Ishikawa (cell line): ENCODE data around the gene AHI1.

Experiments
- CEBPB ChIP-seq: IDR thresholded peaks from 2 replicates; pipeline ENCODE4 v1.6.1; 2012
- CREB1 ChIP-seq: IDR thresholded peaks from 2 replicates; pipeline ENCODE4 v1.6.1; 2012; ENCODE audit warnings: low read depth
- EGR1 ChIP-seq: IDR thresholded peaks from 2 replicates; pipeline ENCODE4 v1.6.1; 2012
- EP300 ChIP-seq: IDR thresholded peaks from 2 replicates; pipeline ENCODE4 v1.6.1; 2012; ENCODE audit warnings: borderline replicate concordance
- FOXM1 ChIP-seq: IDR thresholded peaks from 2 replicates; pipeline ENCODE4 v1.6.1; 2012; ENCODE audit warnings: low read depth, borderline replicate concordance
- NFIC ChIP-seq: IDR thresholded peaks from 2 replicates; pipeline ENCODE4 v1.6.1; 2012
- RAD21 ChIP-seq: IDR thresholded peaks from 2 replicates; pipeline ENCODE4 v1.6.1; 2012; ENCODE audit warnings: low read depth
- TAF1 ChIP-seq: IDR thresholded peaks from 2 replicates; pipeline ENCODE4 v1.6.1; 2012; ENCODE audit warnings: low read depth, mild to moderate bottlenecking
- TEAD4 ChIP-seq: IDR thresholded peaks from 2 replicates; pipeline ENCODE4 v1.6.1; 2012
- YY1 ChIP-seq: IDR thresholded peaks from 2 replicates; pipeline ENCODE4 v1.6.1; 2012; ENCODE audit warnings: low read depth
- ZBTB7A ChIP-seq: IDR thresholded peaks from 2 replicates; pipeline ENCODE4 v1.6.1; 2012; ENCODE audit warnings: low read depth
- TF ChIP-seq, protein P1 (sequence below): IDR thresholded peaks from 2 replicates; pipeline ENCODE4 v1.6.1; 2012
- TF ChIP-seq, protein P2 (sequence below): IDR thresholded peaks from 2 replicates; pipeline ENCODE4 v1.6.1; 2012; ENCODE audit warnings: low read depth, mild to moderate bottlenecking

DNA sequence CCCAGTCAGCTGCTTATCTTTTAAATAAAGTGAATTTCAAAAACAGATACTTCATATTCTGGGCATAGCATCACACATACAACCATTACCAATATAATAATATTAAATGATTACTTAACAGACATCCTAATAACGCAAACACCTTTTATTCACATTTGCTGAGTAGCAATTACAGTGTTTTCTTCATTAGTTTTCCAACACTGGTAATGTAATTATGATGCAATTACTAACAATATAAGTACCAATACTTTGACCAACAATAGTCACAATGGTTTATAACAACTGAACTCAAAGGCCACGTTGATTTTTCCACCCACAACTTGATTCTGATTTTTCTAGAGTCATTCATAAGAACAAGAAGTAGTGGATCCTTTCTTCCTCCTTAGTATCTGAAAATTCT lies 212.4 kb downstream of the AHI1 start:
- TF ChIP-seq FOXM1 = no peak
- TF ChIP-seq RAD21 = no peak
- TF ChIP-seq CEBPB = no peak
- no peak for TF ChIP-seq EGR1
- TF ChIP-seq ZBTB7A = no peak
- TF ChIP-seq TAF1 = no peak
- TF ChIP-seq, protein P1, sequence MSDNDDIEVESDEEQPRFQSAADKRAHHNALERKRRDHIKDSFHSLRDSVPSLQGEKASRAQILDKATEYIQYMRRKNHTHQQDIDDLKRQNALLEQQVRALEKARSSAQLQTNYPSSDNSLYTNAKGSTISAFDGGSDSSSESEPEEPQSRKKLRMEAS = no peak
- no peak for TF ChIP-seq EP300
- no peak for TF ChIP-seq CREB1
- TF ChIP-seq, protein P2, sequence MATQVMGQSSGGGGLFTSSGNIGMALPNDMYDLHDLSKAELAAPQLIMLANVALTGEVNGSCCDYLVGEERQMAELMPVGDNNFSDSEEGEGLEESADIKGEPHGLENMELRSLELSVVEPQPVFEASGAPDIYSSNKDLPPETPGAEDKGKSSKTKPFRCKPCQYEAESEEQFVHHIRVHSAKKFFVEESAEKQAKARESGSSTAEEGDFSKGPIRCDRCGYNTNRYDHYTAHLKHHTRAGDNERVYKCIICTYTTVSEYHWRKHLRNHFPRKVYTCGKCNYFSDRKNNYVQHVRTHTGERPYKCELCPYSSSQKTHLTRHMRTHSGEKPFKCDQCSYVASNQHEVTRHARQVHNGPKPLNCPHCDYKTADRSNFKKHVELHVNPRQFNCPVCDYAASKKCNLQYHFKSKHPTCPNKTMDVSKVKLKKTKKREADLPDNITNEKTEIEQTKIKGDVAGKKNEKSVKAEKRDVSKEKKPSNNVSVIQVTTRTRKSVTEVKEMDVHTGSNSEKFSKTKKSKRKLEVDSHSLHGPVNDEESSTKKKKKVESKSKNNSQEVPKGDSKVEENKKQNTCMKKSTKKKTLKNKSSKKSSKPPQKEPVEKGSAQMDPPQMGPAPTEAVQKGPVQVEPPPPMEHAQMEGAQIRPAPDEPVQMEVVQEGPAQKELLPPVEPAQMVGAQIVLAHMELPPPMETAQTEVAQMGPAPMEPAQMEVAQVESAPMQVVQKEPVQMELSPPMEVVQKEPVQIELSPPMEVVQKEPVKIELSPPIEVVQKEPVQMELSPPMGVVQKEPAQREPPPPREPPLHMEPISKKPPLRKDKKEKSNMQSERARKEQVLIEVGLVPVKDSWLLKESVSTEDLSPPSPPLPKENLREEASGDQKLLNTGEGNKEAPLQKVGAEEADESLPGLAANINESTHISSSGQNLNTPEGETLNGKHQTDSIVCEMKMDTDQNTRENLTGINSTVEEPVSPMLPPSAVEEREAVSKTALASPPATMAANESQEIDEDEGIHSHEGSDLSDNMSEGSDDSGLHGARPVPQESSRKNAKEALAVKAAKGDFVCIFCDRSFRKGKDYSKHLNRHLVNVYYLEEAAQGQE = no peak
- no peak for TF ChIP-seq TEAD4
- no peak for TF ChIP-seq YY1
- no peak for TF ChIP-seq NFIC
